CD4-positive, alpha-beta T cell treated with Interleukin-17A for 4 hours (primary cell): ENCODE data around the gene ERICH6B.

Experiments used
- DNase-seq: peaks from one replicate; pipeline ENCODE4 v3.0.0-alpha.2; 2020; ENCODE audit warnings: mixed read lengths

ERICH6B gene

DNA sequence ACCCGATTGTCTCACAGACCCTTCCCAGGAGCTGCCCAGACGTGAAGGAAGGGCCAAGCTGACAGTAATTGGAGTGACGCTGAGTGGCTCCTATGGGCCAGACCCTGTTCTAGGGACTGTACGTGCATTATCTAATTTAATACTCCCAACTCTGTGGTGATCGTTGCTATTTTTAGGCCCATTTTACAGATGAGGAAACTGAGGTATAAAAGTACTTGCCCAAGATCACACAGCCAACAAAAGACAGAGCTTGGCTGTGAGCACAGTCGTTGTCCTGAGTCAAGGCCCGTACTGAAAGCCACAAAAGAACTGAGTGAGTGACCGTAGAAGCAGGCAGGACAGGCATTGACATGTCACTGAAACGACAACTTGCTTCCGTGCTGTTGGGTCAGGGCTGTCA is 74.7 kb downstream of the ERICH6B start:
- no peak for DNase-seq

DNA sequence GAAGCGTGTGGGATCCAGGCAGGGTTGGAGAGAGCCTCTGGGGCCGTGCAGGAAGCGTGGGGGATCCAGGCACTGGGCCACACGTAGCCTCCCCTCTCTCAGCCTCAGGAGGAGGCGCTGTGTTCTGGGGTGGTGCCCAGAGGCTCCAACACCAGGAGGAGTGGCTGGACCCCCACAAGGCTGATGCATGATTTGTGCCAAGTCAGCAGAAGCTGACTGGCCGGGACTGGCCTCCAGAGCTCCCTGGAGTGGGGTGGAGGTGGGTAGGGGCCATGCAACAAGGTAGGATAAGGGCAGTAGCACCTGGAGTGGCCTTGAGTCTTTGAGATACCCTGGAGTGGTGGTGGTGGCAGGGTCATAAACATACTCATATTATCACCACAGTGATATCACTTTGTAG is 75.3 kb downstream of the ERICH6B start:
- no peak for DNase-seq

DNA sequence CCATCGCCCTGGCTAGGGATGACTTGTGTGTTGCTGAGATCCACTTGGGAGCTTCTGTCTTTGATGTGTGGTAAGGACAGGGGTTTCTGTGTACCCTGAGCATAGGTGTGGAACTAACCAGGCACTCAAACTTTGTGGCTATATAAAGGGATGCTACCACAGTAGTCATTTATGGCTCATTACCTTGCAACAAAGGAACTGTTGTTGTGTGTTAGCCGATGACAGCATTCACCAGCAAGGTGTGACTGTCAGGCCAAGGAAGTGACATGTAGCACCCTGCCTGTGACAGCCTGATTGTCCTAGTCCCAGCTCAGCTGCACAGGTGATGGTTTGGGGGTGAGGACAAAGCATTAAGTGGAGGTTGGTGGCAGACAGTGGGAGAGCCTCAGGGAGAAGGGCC is 77.2 kb downstream of the ERICH6B start:
- DNase-seq: no peak

DNA sequence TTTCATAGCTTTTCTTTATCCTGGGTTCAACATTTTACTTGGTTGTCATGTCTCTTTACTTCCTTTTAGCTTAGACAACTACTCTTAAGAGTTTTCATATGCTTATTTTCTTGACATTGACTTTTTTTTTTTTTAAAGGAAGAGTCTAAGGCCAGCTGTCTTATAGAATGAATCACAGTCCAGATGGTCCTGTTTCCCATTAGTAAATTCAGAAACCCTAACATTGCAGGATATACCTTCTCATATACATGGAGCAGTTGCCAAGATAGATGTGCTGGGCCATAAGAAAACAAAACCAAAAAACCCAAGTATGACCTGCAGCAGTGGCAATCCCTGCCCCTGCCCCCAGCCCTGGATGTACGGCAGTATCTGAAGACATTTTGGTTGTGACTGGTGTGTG is 78.0 kb downstream of the ERICH6B start:
- DNase-seq: no peak

DNA sequence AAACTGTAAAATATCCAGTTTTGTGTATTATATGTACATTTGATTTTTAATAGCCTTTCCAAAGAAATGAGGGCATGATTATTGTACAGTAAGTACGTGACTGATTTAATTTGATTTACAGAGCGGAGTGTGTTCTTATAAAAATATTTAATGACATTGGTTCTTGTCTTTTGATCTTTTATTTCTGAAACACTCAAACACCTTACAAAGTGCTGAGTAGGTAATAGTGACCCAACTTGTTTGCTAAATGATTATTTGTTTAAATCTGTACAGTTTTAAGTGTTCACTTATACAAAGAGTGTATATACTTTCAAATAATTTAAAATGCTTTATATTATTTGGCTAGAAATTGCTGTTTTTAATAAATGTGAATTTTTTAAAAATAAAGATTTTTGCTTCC is 79.3 kb downstream of the ERICH6B start:
- DNase-seq: no peak

DNA sequence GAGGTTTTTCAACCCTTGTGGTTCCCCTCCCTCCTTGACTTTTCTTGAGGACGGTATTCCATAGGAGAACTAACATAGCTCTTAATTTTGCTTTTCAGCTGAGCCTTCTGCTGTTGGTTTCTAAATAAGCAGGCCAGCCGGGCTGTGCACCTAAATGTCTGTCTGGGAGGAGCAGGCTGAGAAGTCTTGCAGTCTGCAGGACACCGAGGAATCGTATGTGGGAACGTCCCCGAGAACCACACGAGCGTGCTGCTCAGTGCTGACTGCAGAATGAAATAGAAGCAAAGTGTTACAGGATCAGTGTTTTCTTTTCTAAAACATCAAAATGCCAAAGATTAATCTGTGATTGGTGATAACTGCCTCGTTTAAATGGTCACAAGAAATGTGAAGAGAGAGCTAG is 80.9 kb downstream of the ERICH6B start:
- no peak for DNase-seq

DNA sequence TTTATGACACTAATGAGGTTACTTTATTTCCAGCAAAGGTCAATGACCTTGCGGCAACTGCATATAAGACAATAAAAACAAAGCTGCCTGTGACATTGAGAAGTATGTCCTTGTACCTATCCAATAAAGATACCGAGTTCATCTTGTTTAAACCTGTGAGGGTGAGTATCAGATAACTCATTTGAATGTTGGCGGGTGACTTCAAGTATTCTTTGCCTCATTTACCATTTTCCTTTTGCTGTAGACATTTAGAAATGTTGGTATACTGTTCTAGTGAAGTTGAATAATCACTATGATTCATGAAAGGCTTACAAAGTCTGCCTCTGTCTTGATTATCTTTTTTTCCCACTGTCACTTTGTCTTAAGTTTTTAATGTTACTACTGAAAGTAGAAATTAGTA is 85.8 kb downstream of the ERICH6B start:
- no peak for DNase-seq

DNA sequence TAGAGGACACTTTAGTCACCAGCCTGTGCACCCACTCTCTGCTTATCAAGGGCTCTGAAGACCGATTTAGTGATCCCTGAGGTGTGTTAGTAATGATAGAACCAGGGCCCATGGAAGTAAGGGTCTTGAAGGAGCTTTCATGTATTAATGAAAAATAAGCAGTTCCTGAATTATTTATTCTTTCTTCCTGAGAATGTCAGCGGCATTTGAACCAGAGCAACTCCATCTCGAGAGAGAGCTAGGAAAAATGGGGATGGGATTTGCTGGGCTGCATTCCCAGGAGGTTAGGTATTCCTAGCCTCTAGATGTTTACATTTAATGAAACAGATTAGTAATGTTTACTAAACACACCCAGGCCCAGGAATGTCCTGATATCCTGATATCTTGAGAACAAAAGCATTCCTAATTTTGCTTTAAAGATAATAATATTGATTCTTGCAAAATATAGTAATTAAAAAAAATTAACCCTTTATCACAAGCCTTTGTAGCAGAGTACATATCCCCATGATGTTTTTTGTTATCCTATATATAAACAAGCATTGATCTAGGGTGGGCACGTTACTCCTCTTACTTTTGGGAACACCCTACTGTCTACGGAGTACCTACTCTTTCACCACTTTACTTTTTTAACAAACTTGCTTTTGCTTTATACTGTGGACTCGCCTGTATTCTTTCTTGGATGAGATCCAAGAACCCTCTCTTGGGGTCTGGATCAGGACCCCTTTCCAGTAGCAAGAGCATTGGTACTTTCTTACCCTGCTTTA is 87.7 kb downstream of the ERICH6B start:
- no peak for DNase-seq

DNA sequence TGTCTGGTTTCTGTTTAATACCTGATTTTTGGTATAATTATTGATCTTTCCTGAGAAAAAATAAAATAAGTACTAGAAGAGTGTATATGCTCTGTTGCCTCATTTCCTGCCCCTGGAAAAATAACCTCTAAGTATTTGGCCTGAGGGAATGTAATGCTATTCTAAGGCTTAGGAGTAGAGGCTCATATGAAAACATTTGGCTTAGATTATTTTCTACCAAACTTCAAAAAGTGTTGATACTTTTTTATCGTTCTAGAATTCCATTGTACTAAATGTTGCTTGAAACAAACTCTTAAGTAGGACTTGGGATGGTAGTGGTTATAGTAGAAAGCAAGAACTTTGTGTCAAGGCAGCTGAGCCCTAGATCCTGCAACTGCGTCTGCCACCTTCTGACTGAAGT is 93.0 kb downstream of the ERICH6B start:
- DNase-seq: no peak

DNA sequence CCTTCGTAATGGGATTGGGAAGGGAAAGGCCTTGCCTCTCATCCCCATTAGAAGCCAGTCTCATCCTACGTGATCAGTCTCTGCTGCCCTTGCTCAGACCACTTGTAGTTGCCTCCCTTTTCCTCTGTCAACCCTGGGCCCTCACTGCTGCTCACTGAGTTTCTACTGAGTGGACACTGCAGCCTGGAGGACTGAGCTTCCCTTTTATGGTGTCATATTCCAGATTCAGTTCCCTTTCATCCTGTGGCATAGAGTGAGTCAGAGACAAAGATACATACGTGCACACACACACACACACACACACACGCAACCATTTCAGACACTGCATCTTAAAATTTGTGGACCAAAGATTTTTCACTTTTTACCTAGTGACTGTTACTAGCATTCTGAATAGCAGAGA is 94.2 kb downstream of the ERICH6B start:
- DNase-seq: no peak

DNA sequence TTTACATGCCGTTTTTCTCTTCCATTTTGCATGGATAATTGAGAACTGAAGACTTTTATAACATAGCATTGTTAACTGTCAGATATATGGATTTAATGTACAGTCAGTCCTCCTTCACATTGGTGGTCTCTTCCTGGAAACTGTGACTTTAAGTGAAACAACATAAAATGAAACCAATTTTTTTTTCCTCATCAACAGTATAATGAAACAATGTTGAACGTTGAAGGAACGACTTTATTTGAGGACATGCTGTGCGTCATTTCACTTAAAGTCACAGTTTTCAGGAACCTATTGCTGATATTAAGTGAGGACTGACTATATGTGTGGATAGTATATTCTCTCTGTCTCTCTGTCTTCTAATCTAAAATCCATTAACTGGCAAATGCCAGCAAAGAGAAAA is 96.0 kb downstream of the ERICH6B start:
- no peak for DNase-seq

DNA sequence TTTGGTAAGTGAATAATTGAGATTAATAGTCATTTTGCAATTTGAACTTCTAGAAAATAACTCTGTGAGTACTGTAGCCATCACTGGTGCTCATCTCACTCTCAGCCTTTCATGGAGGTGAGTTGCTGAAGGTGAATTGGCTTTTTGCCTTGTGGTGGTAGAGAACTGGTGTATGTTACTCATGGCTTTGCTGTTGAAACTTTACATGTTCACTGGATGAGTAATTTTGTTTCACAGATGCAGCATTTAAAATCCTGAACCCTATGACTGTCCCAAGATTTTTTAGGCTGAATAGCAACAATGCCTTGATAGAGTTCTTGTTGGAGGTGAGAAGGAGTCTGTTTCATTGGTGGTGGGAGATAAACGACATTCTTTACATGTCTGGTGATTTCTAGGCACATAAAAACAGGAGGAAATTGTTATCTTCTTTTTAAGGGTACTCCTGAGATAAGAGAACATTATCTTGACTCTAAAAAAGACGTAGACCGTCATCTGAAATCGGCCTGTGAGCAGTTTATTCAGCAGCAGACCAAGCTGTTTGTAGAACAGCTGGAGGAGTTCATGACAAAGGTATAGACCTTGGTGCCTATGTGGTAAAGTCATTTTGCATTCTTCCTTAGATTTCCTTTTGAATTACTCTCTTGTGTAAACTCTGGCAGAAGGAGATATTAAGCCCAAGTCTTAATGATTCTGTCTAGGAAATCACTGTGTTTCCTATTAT is 96.9 kb downstream of the ERICH6B start:
- DNase-seq: no peak

DNA sequence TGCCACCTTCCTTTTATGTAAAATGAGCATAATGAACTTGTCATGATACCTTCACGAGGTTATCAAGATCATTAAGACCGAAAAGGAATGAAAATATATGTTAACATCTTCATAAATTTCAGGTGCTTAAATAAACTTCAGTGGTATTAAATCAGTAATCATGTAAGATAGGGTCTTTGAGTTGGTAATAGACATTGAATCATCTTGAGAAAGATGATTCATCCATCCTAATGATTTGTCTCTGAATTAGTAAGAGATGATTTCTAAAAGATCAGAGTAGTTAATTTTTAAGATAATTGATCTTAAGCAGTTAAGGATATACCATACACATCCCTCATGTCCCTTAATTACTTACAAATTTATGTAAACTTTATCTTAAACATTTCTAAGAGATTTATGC is 98.8 kb downstream of the ERICH6B start:
- no peak for DNase-seq

DNA sequence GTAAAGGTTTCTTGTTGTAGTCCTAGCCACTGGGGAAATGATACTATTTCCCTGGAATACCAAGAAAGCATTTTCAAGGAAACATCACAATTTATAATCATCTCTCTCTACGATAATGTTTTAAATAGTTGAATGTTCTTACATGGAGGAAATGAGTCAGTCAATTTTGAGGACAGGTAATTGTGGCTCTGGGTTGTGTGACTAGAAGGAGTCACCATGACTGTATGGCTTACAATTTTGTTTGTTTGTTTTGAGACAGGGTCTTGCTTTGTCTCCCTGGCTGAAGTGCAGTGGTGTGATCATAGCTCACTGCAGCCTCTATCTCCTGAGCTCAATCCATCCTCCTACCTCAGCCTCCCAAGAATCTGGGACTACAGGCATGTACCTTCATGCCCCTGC is 103.4 kb downstream of the ERICH6B start:
- no peak for DNase-seq

DNA sequence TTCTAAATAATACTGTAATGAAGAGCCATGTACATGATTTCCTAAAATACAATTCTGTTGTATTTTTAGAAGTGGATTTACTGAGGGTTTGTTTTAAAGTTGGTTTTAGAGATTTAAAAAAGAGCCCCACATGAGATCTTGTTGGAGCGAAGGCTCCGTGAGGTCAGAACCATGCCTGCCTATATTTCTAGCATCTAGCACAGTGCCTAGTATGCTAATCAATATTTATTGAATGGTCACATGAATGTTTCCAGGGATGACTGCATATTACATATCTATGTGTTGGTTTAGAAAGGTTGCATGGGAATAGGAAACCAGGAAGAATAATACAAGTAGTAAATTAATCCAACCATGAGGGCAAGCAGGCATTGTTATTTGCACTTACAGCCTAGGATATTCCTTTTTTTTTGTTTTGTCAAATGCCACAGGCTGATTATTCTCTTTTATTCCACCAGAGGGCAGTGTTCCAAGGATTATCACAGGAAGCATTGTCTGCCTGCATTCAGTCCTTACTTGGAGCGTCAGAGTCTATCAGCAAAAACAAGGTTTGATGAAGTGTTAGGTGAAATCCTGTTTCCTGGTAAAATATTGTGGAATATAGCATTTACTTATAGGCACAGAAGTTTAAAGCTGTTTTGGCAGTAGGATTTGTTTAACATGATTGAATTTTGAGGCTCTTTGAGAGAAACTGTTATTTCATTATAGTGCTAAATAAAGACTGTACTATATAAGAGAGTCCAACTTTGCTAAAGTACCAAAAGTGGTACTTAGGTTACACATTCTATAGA is 104.0 kb downstream of the ERICH6B start:
- DNase-seq: peak; percentile 39

DNA sequence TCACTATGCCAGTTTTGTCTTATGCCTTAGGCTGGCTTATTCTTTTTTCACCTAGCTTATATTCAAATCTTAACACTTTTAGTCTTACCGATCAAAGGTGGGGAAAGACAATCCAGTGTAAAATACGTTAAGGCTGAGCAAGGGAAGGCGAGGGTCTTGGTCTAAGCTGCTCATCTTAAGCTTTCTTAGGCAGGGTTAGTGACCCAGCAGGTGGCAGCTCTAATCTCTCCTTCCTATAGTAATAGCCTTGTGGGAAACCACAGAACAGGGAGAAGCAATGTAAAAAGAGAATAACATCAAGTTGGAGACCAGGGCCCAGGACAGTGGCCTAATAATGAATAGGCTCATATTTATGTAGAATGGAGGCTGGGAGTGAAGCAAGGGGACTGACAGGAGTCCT is 104.9 kb downstream of the ERICH6B start:
- DNase-seq: no peak

DNA sequence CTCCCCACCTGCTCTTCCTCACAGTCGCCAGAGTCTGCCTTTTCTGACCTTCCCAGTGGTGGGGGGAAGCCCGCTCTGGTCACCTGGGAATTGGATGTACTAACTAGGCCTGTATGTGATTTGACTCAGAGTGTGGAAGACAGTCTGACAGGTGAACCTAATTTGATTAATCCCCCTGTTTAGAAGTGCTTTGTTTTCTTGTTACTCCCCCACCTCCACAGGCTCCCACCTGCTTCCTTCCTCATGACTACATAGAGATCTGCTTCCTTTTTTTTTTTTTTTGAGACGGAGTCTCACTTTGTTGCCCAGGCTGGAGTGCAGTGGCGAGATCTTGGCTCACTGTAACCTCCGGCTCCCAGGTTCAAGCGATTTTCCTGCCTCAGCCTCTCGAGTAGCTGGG is 106.8 kb downstream of the ERICH6B start:
- DNase-seq: no peak

DNA sequence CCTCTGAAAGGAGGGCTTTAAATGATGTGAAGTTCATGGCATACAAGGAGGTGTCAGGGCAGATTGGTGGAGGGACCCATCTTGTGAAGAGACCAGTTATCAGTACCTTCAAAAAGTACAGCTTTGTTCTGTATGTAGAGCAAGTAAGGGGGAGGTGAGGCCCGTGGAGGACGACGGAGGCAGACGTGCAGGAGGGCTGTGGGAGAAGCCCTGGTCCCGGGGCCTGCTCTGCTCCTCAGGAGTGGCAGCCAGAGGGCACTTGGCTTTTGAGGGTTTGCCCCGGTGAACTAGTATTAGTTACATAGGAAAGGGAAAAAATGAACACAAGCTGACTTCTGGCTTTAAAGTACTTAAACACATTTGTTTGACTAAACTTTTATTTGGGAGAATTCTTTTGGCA is 108.7 kb downstream of the ERICH6B start:
- no peak for DNase-seq

DNA sequence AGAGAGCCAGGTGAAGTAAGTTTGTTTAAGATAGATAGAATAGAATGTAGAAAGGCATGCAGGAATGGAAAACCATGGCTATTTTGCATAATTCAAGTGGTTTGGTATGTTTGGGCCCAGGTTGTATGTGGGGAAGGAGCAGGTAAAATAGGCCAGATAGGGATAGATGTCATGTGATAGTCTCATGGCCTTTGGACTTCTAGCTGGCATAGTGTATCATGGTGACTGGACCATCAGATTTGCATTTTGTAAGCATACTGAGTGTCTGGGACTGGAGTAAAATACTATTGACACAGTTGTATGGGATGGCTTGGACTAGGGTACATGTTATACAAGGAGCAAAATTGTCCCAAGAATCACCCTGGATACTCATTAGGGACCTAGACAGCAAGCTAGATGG is 111.9 kb downstream of the ERICH6B start:
- DNase-seq: no peak

DNA sequence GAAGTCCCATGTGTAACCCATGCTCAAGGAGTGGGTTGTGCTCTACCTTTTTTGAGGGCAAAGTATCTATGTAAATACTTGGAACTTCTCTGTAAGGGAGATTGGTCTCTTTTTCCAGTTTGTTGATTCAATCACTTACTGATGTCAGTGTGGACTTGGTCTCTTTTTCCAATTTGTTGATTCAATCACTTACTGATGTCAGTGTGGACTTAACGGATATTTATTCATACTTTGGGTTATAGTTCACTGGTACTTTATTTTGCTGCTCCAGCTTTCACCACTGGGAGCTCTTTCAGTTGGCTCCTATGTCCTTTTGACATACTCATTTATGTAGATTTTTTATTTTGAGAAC is 114.4 kb downstream of the ERICH6B start:
- DNase-seq: no peak

DNA sequence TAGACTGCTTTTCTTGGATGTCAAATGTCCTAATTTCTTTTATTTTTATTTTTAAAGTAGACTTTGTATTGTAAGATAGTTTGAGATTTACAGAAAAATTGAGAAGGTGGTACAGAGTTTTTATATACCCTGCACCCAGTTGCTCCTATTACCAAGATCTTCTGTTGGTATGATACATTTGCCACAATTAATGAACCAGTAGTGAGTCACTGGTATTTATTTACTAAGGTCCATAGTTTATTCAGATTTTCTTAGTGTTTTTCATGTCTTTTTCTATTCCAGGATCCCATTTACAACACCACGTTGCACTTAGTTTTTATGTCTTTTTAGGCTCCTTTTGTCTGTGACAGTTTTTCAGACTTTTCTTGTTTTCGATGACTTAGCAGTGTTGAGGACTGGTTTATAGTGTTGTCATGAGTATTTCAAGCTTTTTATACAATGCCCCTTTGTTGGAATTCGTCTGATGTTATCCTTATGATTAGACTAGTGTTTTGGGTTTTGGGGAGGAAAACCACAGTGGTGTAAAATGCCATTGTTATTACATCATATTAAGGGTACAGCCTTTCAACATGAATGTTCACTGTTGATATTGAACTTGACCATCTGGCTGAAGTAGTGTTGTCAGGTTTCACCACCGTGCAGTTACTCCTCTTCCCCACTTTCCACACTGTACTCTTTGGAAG is 114.9 kb downstream of the ERICH6B start:
- DNase-seq: no peak

DNA sequence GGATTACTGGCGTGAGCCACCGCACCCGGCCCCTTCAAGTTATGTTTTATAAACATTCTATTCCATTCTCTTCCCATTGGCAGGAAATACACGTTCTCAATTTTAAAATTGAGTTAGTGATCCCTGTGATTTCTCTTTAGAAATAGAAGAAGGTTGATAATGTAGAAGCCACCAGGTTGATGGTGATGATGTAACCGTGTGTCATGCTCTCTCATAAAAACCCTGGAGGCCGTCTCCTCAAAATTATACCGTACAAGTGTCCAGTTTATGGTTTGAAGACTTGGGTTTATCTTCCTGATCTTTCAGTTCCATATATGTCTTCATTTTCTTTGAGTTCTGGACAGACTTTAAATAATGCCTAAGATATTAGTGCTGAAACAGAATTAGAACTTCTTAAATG is 118.6 kb downstream of the ERICH6B start:
- no peak for DNase-seq

DNA sequence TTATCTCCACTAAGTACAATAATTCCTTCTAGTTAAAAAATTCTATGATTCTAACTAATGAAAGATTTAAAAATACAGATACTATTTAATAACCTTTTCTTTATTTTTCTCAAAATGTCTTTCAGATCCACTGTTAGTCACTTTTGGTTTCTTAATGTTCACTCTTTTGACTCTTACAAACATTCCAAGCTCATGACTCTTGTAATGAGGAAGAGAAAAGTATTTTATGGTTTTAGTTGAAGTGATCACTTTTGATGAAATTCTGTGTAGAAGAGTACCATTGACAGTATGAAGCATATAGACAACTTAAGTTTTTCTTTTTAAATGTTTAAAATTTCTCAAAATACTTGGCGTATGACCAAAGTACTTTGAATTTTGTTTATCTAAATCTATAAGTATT is 123.0 kb downstream of the ERICH6B start:
- DNase-seq: no peak
